Stimulated activated naive CD4-positive, alpha-beta T cell treated with Interleukin-2 at 50 U/mL for 16 hours (primary cell): ENCODE data around the gene NINL.
"Not testable (repeated sequence)": the region's sequence is repeated elsewhere in the genome, so short reads cannot be mapped to it uniquely, and the experiment has no call there.

Source experiments
- DNase-seq: peaks from one replicate; lab custom pipeline; 2025; lab: John Stamatoyannopoulos, UW

Gene NINL

GRCh38 chr20:25484224-25484846 is 101.0 kb downstream of the NINL start:
- DNase-seq, result no peak

GRCh38 chr20:25483431-25484132 is 101.7 kb downstream of the NINL start:
- DNase-seq, result no peak

DNA sequence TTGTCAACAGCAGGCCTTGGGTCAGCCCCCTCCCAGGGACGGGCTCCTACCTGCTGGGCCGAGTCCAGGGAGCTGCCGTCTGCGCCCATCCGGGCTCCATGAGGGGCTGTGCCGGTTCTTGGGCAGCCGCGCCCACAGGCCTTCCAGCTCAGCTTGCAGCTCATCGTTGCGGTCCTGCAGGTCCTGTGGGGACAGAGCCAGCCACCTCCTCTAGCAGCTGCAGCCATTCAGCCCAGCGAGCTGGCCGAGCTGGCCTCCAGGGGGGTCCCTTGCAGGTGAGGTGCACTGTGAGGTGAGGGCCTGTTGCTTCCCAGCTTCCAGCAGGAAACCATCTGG is 103.4 kb downstream of the NINL start:
- no peak for DNase-seq

DNA sequence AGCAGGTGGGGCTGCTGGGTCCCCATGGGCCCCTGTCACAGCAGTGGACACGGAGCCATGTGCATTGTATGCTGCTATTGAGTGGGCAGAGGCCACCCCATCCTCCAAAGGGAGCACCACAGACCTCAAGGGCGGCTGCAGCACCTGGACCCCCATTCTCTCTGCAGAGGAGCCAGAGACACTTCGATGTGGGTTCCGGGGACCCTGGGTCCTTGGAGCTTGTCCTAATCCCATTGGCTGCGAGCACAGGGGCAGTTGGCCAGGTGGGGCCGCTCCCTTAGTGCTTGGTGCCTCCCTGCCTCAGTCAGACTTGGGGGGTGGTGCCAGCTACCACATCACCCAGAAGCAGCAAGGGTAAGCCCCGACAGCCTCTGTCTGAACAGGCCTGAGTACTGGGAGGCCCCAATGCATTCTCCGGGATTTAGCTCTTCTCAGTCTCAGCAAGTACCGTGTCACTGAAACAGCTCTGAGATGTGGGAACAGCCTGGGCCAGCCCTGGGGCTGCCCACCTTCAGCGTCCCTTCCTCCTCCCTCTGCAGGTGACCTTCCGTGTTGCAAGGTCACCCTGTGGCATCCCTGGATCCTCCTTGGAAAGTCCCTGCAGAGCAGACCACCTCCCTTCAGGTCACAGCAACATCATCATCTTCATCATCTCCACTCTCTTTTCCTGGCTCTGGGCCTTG is 104.0 kb downstream of the NINL start:
- DNase-seq, result no peak

GRCh38 chr20:25480797-25481196 is 104.5 kb downstream of the NINL start:
- DNase-seq, result no peak

DNA sequence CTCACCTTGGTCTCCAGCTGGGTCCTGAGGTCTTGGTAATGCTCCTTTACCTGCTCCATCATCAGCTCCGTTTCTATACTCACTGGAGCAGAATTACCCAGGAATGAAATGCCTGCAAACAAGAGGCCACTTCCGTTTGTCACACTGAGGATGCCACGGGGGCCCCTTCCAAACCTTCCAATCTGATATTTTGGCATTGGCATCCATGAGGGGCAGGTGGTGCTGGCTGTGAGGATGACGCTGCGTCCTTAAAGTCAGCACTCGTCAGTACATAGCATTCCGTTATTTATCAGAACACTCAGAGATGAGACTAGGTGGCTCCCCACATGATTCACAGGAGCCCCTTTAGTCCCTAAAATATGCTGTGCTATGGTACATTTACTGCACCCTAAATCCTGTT is 105.2 kb downstream of the NINL start:
- no peak for DNase-seq

DNA sequence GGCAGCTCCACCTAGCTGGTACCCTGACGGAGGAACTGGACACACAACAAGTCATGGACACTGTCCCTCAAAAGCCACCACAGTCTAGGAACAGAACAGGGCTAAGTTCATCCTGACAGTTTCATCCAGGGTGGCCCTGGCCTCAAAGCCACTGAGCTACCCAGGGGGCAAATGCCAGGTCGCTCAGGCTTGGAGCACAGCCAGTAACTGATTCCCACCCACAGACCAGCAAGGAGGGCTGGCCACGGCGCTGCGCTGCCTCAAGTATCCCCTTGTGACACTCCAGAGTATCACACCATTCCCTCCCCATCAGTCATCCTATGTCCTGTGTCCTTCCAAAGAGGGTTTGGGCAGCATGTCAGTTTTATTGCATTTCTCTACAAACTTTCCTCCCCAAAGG is 105.7 kb downstream of the NINL start:
- no peak for DNase-seq

- no peak for DNase-seq
Measured at GRCh38 chr20:25478889-25479568, 106.3 kb downstream of the NINL start.

DNA sequence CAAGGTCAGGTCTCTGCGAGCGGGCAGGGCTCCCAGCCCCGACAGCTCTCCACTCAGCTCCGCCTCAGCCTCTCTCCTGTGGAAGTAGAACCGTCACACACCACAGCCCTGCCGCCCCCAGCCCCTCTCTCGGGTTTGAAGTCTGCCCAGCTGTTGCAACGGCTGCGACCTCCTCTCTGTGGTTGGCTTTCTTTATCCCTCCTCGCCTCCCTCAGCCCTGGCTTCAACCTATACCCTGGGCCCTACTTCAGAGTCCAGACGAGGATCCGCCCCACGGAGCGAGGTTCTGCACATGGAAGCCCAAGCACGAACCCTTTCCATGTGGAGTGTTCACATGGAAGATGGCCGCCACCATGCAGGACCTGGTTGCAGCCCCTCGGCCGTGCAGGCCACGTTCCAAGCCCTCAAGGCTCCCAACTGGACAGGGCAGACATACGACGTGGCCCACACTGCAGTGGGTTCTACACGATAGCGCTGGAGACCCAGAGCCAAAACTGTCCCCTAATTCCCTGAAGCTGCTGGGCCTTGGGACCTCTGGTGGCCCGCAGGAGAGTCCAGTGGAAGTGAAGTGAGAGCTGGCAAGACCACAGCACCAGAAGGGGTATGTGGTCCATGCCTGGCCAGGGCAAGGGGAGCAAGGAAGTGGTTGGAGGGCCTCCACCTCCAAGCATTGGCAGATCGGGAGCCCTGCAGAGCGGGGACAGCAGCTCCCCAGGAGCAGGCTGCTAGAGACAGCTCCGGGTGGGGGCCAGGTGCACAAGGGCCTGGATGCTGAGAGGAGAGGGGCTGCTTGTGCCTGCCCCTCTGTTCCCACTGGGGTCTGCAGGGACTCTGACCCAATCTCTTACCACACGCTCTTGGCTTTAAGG is 108.1 kb downstream of the NINL start:
- no peak for DNase-seq

DNA sequence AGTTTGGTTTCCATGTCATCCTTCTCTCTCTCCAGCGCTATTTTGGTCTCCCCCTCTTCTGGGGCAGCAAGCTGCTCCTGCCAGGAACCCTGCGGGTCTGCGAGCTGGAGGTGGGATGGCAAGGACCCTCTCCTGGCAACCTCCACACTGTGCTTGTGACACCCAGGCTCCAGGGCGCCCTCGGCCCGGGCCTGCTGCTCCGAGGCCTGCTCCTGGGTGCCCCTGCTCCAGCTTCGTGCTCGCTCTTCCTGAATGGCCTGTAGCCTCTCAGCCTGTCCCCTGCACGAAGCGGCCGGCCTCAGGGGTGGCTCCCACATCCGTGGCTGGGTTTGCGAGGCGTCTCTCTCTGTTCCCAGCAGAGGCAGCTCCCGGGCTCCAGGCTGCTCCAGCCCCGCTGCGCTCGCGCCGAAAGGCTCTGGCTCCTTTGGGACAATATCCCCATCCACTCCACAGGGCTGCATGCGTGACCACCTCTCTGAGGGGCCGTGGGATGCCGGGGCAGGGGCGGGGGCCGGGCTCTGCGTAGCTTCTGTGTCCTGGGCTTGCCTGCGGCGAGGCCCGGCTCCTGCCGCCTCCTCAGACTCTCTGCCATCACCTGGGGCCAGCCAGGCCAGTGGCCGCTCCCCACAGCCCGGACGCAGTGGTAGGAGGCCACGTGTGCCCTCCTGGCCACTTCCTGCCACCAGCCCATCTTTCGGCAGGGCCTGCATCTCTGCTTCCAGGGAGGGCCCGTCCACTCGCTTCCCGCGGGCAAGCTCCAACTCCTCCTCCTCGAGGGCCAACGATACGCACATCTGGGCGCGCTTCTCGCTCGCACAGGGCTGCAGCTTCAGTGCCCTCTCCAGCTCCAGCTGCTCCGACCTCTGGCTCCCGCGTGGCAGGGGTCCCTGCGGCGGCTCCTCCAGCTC is 109.0 kb downstream of the NINL start:
- no peak for DNase-seq

DNA sequence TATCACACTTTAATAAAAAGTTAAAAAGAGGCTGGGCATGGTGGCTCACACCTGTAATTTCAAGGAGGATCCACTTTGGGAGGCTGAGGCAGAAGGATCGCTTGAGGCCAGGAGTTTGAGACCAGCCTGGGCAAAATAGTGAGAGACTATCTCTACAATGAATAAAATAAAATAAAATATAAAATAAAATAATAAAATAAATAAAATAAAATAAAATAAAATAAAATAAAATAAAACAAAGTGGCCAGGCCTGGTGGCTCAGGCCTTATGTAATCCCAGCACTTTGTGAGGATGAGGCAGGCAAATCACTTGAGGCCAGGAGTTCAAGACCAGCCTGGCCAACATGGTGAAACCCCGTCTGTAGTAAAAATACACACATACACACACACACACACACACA is 112.0 kb downstream of the NINL start:
- not testable (repeated sequence) for DNase-seq

DNA sequence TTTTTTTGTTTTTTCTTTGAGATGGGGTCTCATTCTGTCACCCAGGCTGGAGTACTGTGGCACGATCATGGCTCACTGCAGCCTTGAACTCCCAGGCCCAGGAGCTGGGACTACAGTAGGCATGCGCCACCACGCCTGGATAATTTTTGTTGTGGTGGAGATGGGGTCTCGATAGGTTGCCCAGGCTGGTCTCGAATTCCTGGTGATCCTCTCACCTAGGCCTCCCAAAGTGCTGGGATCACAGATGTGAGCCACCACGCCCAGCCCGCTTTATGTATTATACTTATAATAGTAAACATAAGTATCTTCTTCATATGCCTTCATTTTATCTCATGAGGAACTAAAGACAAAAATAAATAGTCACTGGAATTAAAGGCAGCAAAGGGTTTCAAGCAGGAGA is 114.3 kb downstream of the NINL start:
- no peak for DNase-seq

DNA sequence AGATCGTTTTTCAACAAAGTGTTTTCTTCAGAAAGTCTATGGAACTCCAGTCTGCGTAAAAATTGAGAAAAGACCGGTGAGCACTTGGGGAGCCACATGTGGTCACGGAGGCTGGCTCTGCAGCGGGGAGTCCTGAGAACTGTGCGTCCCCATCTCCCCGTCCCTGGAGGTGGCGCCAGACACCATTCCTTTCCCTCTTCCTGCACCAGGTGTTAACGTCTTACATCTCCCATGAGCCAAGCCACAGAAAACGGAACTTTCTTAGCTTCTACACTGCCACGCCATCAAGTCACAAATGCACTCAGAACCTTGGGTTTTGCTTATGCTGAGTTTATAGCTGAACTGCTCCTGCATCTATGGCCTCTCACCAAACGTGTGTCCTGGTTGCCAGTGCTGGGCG is 115.3 kb downstream of the NINL start:
- no peak for DNase-seq

DNA sequence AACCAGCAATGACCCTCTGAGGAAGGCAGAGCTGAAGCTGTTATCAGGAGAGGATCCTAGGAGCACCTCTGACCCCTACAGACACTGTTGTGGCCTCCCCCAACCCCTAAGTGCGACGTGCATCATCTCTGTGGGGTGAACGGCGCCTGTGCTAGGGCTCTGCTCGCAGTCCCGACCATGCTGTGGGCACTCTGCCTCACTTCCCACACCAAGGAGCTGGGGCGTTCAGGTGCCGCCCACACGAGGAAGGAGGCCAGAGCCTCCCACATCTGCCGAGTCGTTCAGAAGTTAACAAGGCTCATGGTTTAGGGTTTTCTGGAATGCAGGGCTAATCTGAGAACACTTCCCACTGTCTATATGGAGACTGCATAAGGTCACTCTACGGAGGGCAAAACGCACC is 115.8 kb downstream of the NINL start:
- no peak for DNase-seq

DNA sequence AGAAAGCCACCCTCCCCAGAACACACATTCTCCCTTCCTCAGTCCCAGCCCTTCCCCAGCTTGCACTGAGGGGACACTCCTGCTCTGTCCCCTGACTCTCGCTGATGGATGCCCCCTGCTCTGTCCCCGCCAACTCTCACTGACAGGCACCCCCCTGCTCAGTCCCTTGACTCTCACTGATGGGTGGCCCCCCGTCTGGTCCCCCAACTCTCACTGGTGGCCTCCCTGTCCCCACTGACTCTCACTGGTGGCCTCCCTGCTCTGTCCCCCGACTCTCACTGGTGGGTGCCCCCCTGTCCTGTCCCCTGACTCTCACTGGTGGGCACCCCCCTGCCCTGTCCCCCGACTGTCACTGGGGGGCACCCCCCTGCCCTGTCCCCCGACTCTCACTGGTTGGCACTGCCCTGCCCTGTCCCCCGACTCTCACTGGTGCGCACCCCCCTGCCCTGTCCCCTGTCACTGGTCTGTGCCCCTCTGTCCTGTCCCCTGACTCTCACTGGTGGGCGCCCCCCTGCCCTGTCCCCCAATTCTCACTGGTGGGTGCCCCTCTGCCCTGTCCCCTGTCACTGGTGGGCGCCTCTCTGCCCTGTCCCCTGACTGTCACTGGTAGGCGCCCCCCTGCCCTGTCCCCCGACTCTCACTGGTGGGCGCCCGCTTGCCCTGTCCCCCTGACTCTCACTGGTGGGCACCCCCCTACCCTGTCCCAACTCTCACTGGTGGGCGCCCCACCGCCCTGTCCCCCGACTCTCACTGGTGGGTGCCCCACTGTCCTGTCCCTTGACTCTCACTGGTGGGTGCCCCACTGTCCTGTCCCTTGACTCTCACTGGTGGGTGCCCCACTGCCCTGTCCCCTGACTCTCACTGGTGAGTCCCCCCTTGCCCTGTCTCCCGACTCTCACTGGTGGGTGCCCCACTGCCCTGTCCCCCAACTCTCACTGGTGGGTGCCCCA is 116.9 kb downstream of the NINL start:
- no peak for DNase-seq

GRCh38 chr20:25467441-25467840 is 117.9 kb downstream of the NINL start:
- no peak for DNase-seq

GRCh38 chr20:25466846-25467245 is 118.5 kb downstream of the NINL start:
- DNase-seq, result no peak

- no peak for DNase-seq
Measured at GRCh38 chr20:25465243-25466135, 119.8 kb downstream of the NINL start.
